SK-N-SH treated with all-trans-retinoic acid at 6 μM for 48 hours (cell line): ENCODE results near the gene AKAP6.

Experiments used
- ARNTL ChIP-seq: fragments of 450-650 bp; formaldehyde crosslinking; IDR thresholded peaks from 2 replicates; pipeline ENCODE4 v1.5.0; 2020; ENCODE audit warnings: low read depth, mild to moderate bottlenecking, moderate library complexity, borderline replicate concordance
- PPARA ChIP-seq: fragments of 250-450 bp; sonication (Bioruptor Pico); IDR thresholded peaks from 2 replicates; pipeline ENCODE4 v1.5.0; 2020; ENCODE audit warnings: mild to moderate bottlenecking, borderline replicate concordance

DNA sequence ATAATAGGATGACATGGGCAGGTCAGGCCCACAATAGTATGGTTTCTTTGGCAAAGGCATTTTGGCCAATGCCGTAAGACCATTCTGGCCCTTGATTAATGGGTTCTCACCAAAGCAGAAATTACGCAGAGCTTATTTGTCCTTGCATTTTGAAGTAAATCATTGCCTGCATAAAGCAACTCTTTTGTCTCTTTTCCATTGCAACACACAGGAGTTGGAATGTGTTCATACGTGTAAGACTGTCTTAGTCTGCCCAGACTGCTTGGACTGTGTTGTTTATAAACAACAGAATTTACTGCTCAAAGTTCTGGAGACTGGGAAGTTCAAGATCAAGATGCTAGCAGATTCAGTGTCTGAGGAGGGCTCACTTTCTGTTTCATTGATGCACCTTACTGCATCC is 506.8 kb downstream of the AKAP6 start:
- TF ChIP-seq PPARA (CRISPR knock-in tag), result no peak
- no peak for TF ChIP-seq ARNTL (CRISPR knock-in tag)
